BE2C (cell line): Measurements from ENCODE around the gene PPP1R7.

Experiments used
- DNase-seq: peaks from one replicate; pipeline ENCODE4 v3.0.0-alpha.2; 2020
- H3K27me3 ChIP-seq: fragments of 250-450 bp; sonication (Bioruptor Pico); 2 replicates; pipeline ENCODE4 v1.5.1; 2020; ENCODE audit warnings: mild to moderate bottlenecking
- H3K36me3 ChIP-seq: fragments of 250-450 bp; sonication (Bioruptor Pico); 2 replicates; pipeline ENCODE4 v1.5.1; 2020; ENCODE audit warnings: mild to moderate bottlenecking
- H3K4me1 ChIP-seq: fragments of 250-450 bp; sonication (Bioruptor Pico); 2 replicates; pipeline ENCODE4 v1.5.1; 2020
- H3K4me3 ChIP-seq: 2 replicates; pipeline ENCODE4 v1.5.1; 2011; ENCODE audit warnings: low read depth, low read length
- H3K9me3 ChIP-seq: fragments of 250-450 bp; sonication (Bioruptor Pico); 2 replicates; pipeline ENCODE4 v1.5.1; 2020
- TF ChIP-seq, protein P1 (sequence below): IDR thresholded peaks from 2 replicates; pipeline ENCODE4 v1.5.1; 2012; ENCODE audit warnings: mild to moderate bottlenecking, low read depth, low read length

PPP1R7 gene

DNA sequence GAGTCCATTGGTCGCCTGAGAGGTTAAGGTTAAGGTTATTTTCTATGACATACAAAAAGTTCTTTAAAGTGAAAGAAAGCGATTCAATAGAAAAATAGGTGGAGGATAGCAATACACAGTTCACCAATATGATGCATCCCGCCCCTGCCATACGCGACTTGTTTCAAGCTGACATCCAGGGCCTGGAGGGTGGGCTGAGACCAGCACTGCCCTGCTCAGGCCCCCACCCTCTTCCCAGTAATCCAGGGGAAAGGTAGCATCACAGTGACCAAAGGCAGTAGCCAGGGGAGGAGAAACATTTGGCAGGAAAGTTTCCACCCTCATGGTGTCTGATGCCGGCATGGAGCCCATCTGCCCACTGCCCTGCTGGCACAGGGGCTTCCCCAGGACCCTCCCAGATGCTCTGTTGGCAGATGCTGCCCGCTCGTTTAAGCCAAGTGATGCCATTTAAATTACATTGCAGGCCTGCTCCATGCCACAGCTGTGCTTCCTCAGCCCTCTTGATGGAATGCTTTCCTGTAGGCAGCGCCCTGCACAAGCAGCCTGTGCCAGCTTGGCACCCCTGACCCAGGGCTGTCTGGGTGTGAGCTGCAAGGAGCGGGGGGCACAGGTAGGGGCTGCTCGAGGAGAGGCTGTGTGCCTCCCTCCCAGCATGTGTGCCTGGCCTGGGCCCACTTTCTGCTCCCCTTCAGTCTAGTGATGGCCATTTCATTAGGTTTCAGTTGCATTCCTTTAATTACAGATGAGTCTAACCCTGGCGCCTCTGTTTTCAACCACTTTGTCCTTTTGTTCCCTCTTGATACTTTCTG is 27.5 kb downstream of the PPP1R7 start:
- Histone ChIP-seq H3K36me3 (peaks cover 9% of the 10 kb centered on the region; the same call in 1 of the 2 replicates), H3K9me3 (no peaks in the 10 kb centered on the region), H3K4me3 (no peak overlapping the region), H3K4me1 (no peaks in the 10 kb centered on the region), H3K27me3 (no peaks in the 10 kb centered on the region)
- TF ChIP-seq, protein P1, sequence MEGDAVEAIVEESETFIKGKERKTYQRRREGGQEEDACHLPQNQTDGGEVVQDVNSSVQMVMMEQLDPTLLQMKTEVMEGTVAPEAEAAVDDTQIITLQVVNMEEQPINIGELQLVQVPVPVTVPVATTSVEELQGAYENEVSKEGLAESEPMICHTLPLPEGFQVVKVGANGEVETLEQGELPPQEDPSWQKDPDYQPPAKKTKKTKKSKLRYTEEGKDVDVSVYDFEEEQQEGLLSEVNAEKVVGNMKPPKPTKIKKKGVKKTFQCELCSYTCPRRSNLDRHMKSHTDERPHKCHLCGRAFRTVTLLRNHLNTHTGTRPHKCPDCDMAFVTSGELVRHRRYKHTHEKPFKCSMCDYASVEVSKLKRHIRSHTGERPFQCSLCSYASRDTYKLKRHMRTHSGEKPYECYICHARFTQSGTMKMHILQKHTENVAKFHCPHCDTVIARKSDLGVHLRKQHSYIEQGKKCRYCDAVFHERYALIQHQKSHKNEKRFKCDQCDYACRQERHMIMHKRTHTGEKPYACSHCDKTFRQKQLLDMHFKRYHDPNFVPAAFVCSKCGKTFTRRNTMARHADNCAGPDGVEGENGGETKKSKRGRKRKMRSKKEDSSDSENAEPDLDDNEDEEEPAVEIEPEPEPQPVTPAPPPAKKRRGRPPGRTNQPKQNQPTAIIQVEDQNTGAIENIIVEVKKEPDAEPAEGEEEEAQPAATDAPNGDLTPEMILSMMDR = no peak
- no peak for DNase-seq

DNA sequence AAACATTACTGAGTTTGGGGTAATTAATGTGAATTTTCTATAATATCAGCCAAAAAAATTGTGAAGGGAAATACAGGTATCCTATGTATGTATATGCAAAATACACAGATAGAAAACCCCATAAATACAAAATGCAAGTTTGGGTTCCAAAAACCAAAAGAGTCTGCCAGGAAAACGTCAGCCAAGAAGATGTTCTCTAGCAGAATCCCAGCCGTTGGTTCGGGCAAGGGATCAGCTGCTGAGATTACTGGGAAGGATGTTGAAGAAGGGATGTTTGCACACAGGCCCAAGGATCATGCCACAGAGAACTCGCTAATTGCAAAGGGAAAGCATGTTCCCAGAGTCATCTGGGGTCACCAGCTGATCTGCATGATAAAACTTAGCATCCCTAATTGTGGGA is 28.7 kb downstream of the PPP1R7 start:
- DNase-seq = no peak
- Histone ChIP-seq H3K4me1 (no peaks in the 10 kb centered on the region), H3K27me3 (no peaks in the 10 kb centered on the region), H3K9me3 (no peaks in the 10 kb centered on the region), H3K4me3 (no peak overlapping the region), H3K36me3 (peaks cover 12% of the 10 kb centered on the region; the same call in 1 of the 2 replicates)
- TF ChIP-seq, protein P1 = no peak

DNA sequence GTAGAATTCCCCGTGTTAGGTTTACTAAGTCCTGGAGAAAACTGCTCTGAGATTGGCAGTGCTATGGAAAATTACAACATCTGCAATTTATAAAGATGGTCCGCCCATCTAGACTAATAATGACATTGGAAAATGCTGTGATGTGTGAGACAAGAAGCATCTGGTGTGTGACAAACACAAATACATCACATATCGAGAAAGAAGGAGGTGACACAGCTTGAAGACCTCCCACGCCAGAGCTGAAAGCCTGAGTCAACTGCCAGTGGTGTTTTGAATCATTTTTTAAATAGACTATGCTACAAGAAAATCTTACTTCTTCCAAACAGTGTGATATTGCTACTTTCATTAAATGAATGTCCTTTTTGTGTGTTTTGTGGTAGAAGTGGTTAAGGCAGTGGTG is 29.6 kb downstream of the PPP1R7 start:
- Histone ChIP-seq H3K36me3 (peaks cover 11% of the 10 kb centered on the region; the same call in 1 of the 2 replicates), H3K9me3 (no peaks in the 10 kb centered on the region), H3K27me3 (no peaks in the 10 kb centered on the region), H3K4me3 (no peak overlapping the region), H3K4me1 (no peaks in the 10 kb centered on the region)
- no peak for DNase-seq
- TF ChIP-seq, protein P1 = no peak

DNA sequence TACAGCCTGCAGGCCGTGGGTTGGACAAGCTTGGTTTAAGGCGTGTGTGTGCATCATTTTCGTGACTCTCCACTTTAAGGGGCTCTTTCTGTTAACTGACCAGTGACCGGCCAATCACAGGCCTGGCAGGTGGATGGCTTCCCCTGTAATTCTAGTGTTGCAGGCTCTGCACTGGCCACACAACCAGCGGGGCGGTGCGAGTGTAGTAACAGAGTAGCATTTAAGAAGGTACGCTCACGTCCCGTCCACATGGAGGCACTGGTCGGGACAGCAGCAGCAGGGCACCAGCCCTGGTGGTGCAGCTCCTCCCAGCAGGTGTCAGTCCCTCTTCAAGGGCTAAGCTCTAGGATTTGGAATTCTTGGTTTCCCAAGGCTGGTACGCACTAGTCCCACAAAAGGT is 30.2 kb downstream of the PPP1R7 start:
- H3K27me3 ChIP-seq = no peaks in the 10 kb centered on the region
- H3K4me3 ChIP-seq = no peak overlapping the region
- peaks cover 6% of the 10 kb centered on the region; the same call in 1 of the 2 replicates for H3K36me3 ChIP-seq
- no peaks in the 10 kb centered on the region for H3K9me3 ChIP-seq
- DNase-seq = no peak
- H3K4me1 ChIP-seq = no peaks in the 10 kb centered on the region
- TF ChIP-seq, protein P1 = no peak

DNA sequence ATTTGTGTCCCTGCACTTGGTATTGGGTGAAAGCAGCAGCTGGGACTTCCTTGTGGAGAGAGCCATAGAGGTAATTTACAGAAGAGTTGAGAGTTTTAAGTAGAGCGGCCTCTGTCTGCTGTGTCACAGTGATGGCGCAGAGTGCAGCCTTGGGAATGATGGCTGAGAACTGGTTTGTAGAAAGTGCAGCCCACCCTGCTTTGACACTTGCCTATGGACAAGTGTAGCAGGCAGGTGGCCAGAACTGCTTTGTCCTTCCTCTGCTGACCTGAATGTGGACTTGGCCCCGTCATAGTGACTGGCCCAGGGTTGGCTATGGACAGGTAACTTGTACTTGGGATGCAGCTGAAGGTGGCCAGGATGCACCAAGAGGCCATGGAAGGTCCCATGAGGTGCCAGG is 31.9 kb downstream of the PPP1R7 start:
- Histone ChIP-seq H3K27me3 (no peaks in the 10 kb centered on the region), H3K4me1 (no peaks in the 10 kb centered on the region), H3K9me3 (no peaks in the 10 kb centered on the region), H3K4me3 (no peak overlapping the region), H3K36me3 (peaks cover 6% of the 10 kb centered on the region; the same call in 1 of the 2 replicates)
- TF ChIP-seq, protein P1 = no peak
- no peak for DNase-seq

DNA sequence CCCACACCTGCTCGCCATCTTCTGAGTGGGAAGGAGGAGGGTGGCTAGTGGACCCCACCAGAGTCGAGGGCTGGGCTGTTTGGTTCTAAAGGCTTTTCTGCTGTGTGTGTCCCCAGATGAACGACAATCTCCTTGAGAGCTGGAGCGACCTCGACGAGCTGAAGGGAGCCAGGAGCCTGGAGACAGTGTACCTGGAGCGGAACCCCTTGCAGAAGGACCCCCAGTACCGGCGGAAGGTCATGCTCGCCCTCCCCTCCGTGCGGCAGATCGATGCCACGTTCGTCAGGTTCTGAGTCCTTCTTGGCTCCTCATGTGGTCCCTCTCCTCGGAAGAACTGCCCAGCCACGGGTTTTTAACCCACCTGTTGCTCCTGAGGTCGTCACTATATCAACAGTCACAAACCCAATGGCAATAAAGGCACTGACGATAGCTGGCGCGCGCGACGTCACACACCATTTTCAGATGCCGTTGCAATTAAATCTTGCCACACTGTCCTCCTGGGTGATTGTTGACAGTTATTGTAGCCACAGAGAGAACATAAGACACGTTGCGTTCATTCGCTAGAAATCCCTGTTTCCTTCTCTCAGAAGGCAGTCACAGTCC is 32.4 kb downstream of the PPP1R7 start:
- TF ChIP-seq, protein P1 = no peak
- Histone ChIP-seq H3K36me3 (peaks cover 6% of the 10 kb centered on the region; the same call in 1 of the 2 replicates), H3K9me3 (no peaks in the 10 kb centered on the region), H3K4me3 (no peak overlapping the region), H3K4me1 (no peaks in the 10 kb centered on the region), H3K27me3 (no peaks in the 10 kb centered on the region)
- no peak for DNase-seq
